Left colon (tissue), 2 donors: ENCODE data around the gene THSD1. TPM values are rescaled to one million over a fixed set of nuclear protein-coding genes. Genes with fewer than 3 reads are reported as not detected.
"Not testable (repeated sequence)": the region's sequence is repeated elsewhere in the genome, so short reads cannot be mapped to it uniquely, and the experiment has no call there.

Experiments
- ATAC-seq: fragments of 200-7000 bp; cut with Tn5 transposase; one replicate; pipeline ENCODE4 v1.9.1; 2020; ENCODE audit warnings: mild to moderate bottlenecking, moderate library complexity
- DNase-seq, 2 donors: peaks; one replicate each; pipeline ENCODE4 v3.0.0-alpha.2; 2020
- intact Hi-C, 2 donors: fragments of 100-400 bp; cut with DNase I in 1 of 2; cut with micrococcal nuclease in 1 of 2; formaldehyde crosslinking; loops; one replicate each; pipeline versions ENCODE4 v1.11.2 to v1.14.0; 2022; cut with DNase I, micrococcal nuclease
- total RNA-seq, 2 donors: library from RNA; stranded (reverse); fragmentation: NEBNext Ultra II Directional; extraction: Animal tissue kit (Norgen Biotek cat#: 25700); gene quantifications; one replicate each; pipeline ENCODE4 v1.2.1, GENCODE V29; 2021
- donor health status: DM: no; HTN: no; CAD: no.
- donor health status: DM: yes; HTN: yes; CAD: no.

The THSD1 gene
- total RNA-seq, 2 donors from 2014 or later = 1.2 TPM

DNA sequence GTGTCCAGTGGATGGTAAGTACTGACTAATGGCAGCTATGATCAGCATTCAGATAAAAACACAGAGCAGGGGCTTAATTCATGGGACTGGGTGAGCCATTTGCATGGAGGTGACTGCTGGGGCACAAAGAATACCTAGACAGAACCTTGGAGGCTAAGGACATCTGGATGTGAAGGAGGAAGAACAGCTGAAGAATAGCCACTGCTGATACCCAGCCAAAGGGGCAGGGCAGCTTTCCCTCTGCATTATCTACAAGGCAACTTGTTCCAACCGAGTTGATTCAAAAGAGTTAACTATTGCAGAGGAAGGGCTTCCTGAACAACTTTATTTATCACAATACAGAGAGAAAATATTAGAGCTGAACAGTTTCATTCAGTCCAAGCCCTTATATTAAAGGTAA lies 13.1 kb upstream of the THSD1 start:
- DNase-seq = no peak
- ATAC-seq = no peak
- intact Hi-C loops = no loop called here

DNA sequence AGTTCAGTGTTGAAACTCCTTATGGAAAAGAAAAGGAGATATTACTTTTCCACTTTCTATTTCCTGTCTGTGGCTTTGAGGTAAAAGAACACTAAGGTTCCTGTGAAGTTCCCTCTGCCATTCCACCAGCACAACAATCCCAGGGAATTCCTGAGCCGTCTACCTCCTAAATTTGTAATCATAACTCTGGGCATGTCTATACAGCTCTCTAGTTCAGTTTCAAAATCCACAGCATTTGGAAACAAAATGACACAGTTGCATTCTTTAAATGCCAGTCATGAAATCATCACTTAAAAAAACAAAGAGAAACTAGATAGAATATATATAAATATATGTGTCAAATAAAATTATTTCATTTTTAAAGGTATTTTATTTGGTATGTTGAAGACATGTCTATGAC lies 9.0 kb upstream of the THSD1 start:
- DNase-seq (no peak), ATAC-seq (no peak)
- intact Hi-C loops = no loop called here

- ATAC-seq (no peak), DNase-seq (no peak)
Measured at GRCh38 chr13:52414051-52414450, 8.1 kb upstream of the THSD1 start.

GRCh38 chr13:52412128-52412527 lies 6.2 kb upstream of the THSD1 start:
- intact Hi-C loops = no loop called here
- no peak for ATAC-seq

More at GRCh38 chr13:52414051-52414450, 8.1 kb upstream of the THSD1 start:
- intact Hi-C loops = no loop called here

DNA sequence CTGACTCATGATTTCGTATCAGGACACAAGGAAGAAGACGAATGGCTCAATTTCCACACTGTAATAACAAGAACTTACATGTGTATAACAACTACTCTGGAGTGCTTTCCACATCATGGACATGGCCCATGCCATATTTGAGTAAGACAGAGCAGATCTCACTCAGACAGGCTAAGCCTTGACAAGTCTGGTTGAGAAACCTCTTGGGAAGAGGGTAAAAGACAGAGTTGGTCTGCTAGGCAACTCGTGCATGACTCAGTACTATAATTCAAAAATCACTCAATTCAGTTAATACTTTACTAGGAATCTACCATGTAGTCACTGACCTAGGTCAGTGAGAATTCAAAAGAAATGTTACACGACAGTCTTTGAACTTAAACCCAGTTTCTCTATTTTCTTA lies 5.7 kb upstream of the THSD1 start:
- ATAC-seq (no peak), DNase-seq (no peak)
- intact Hi-C loops = no loop called here

More at GRCh38 chr13:52412128-52412527, 6.2 kb upstream of the THSD1 start:
- DNase-seq = no peak

- ATAC-seq, DNase-seq, intact Hi-C loops: not testable (repeated sequence)
Measured at GRCh38 chr13:52408071-52408658, 2.2 kb upstream of the THSD1 start.

DNA sequence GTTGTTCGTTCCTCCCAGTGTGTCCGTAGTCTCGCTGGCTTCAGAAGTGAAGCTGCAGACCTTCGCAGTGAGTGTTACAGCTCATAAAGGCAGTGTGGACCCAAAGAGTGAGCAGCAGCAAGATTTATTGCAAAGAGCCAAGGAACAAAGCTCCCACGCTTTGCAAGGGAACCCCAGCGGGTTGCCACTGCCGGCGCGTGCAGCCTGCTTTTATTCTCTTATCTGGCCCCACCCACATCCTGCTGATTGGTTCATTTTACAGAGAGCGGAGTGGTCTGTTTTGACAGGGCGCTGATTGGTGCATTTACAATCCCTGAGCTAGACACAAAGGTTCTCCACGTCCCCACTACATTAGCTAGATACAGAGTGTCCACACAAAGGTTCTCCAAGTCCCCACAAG lies 1.5 kb upstream of the THSD1 start:
- DNase-seq, intact Hi-C loops, ATAC-seq: not testable (repeated sequence)

DNA sequence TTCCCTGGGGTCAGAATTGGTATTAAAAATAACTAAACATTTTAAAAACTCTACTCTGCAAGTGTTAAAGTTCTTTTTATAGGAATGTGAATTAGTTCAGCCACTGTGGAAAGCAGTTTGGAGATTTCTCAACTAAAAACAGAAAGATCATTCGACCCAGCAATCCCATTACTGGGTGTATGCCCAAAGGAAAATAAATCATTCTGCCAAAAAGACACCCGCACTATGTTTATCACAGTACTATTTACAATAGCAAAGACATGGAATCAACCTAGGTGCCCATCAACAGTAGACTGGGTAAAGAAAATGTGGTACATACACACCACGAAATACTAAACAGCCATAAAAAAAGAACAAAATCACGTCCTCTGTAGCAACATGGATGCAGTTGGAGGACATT lies 657 bp upstream of the THSD1 start:
- ATAC-seq = no peak
- intact Hi-C loops = no loop called here
- DNase-seq = no peak

GRCh38 chr13:52405369-52405766 lies 604 bp downstream of the THSD1 start:
- no peak for ATAC-seq
- intact Hi-C loops = no loop called here
- DNase-seq = no peak

DNA sequence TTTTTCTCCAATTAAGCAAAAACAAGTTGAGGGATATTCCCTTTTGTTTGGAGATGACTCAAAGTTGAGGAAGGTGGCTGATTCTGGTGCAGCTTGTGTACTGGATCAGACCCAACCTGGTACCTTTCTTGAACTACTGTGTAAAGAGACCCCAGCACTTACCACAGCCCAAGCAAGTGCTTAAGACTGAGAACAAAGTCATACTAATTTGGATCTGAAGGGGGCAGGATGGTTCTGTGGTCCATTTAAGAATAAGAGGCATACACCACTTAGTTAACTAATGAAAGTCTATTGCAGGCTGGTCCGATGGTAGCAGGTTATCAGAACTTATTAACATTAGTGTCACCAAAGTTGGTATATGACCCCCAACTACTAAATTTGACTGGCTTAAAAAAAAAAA lies 6.3 kb downstream of the THSD1 start:
- no peak for ATAC-seq
- no peak for DNase-seq
- intact Hi-C loops = no loop called here

DNA sequence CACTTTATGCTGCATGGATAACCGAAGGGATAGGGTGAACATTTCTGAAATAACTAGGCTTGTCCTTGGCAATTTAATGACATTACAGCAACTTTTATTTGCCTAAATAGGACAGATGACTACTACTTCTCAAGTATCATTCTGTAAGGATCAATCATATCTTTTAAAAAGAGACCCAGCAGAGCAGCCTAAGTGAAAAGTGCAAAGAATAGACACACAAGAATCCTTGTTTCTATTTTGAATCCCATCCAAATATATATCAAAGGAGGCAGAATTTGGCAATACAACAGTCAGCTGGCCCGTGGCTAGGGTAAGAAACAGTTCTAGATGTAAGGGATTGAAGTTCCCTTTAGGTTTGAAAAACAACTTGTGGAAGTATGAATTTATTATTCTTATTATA lies 6.9 kb downstream of the THSD1 start:
- no peak for ATAC-seq
- intact Hi-C loops = no loop called here
- no peak for DNase-seq

GRCh38 chr13:52395704-52396103 lies 10.3 kb downstream of the THSD1 start:
- no peak for DNase-seq
- ATAC-seq = no peak
- intact Hi-C loops = no loop called here

GRCh38 chr13:52394586-52394985 lies 11.4 kb downstream of the THSD1 start:
- intact Hi-C loops = no loop called here
- no peak for ATAC-seq
- DNase-seq = no peak

DNA sequence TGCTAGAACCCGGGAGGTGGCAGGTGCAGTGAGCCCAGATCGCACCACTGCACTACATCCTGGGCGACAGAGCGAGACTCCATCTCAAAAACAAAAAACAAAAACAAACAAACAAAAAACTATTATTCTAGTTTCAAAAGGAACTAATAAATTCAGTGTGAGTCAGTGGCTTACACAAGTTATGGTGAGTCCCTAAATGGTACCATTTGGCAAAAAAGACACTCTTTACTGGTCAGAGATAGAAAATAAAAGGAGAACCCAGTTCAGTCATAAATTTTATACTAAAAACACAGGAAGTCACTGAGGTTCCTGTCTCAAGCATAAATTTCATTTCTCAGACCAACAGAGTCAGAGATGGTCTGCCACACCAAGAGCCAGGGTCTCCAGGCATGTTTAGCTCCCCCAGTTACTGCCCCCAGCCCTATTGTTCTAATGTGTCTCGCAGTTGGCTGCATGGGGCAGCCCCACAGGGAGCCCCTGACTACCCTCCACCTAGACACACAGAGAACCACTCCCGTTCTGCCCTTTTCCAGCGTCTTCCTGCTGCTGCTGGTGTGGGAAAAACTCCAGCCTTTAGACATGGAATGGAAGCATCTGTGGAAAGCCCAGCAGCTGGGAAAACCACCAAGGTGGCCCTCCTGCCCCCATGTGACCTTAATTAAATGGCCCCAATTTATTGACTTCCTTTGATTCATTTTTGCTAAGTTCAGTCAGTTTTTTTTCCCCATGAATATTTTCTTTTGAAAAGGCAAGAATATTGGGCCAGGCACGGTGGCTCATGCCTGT lies 12.2 kb downstream of the THSD1 start:
- intact Hi-C loops = no loop called here
- ATAC-seq = no peak
- no peak for DNase-seq

DNA sequence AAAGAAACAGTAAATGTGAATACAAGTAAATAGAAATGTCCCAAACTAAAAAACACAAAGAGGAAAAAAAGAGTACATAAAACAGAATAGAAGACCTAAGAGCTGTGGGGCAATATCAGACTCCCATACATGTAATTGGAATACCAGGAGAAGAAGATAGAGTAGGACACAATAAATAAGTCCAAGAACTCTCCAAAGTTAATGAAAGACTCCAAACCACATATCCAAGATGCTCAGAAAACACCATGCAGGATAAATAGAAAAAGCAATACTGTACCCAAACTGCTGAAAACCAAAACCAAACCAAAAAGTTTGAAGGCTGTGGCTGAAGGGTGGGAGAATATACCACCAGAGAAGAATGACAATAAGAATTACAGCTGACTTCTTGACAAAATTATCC lies 18.3 kb downstream of the THSD1 start:
- ATAC-seq (no peak), DNase-seq (no peak)
- intact Hi-C loops = no loop called here

GRCh38 chr13:52385870-52386269 lies 20.1 kb downstream of the THSD1 start:
- DNase-seq = no peak
- intact Hi-C loops = no loop called here
- ATAC-seq = no peak

- no peak for DNase-seq
- intact Hi-C loops = no loop called here
- ATAC-seq = no peak
Measured at GRCh38 chr13:52383366-52383765, 22.6 kb downstream of the THSD1 start.

DNA sequence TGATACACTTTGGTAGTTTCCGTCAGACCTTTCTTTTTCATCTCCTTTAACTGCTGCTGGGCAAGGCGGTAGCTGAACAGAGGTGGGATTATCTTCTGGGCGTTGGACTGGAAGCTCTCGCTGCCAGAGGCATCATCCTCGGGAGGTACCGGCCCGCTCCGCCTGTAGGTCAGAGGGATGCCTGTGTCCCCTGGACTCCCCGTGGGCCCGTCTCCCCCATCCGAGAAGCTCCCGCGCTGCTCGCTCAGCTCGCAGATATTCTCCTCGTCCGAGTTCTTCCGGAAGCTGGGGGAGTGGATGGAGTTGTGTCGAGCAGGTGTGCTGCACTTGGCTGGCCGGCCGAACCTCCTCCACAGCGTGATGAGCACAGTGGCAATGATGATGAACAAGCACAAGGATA lies 27.7 kb downstream of the THSD1 start:
- intact Hi-C loops = no loop called here
- ATAC-seq (no peak), DNase-seq (no peak)

- intact Hi-C loops = no loop called here
- DNase-seq = no peak
- ATAC-seq = no peak
Measured at GRCh38 chr13:52377898-52378297, 28.1 kb downstream of the THSD1 start.

GRCh38 chr13:52374873-52375411 lies 31.0 kb downstream of the THSD1 start:
- DNase-seq = no peak
- no peak for ATAC-seq
- intact Hi-C loops = no loop called here
